Effector memory CD4-positive, alpha-beta T cell (primary cell): ENCODE results near the gene TPX2.

Experiments
- DNase-seq, 3 donors: peaks; one replicate each; pipeline ENCODE4 v3.0.0-alpha.2; 2020
- H3K27ac ChIP-seq: 2 replicates; pipeline ENCODE4 v1.7.0; 2013; ENCODE audit warnings: mild to moderate bottlenecking, low read length, moderate library complexity; ENCODE audit not compliant: insufficient read depth, poor library complexity, severe bottlenecking
- H3K27me3 ChIP-seq: replicated peaks from 2 replicates; pipeline ENCODE4 v1.7.0; 2013; ENCODE audit warnings: mild to moderate bottlenecking, low read length; ENCODE audit not compliant: insufficient read depth, control insufficient read depth, poor library complexity, severe bottlenecking
- H3K36me3 ChIP-seq: 2 replicates; pipeline ENCODE4 v1.7.0; 2013; ENCODE audit warnings: mild to moderate bottlenecking, low read length, moderate library complexity; ENCODE audit not compliant: control insufficient read depth, insufficient read depth
- H3K4me1 ChIP-seq: 2 replicates; pipeline ENCODE4 v1.7.0; 2013; ENCODE audit warnings: low read length, mild to moderate bottlenecking; ENCODE audit not compliant: control insufficient read depth, insufficient read depth, poor library complexity, severe bottlenecking
- H3K4me3 ChIP-seq: 2 replicates; pipeline ENCODE4 v1.7.0; 2013; ENCODE audit warnings: low read length, low read depth, mild to moderate bottlenecking; ENCODE audit not compliant: insufficient read depth, poor library complexity, severe bottlenecking
- H3K9me3 ChIP-seq: 2 replicates; pipeline ENCODE4 v1.7.0; 2013; ENCODE audit warnings: mild to moderate bottlenecking, low read length, moderate library complexity; ENCODE audit not compliant: control insufficient read depth

The TPX2 gene

DNA sequence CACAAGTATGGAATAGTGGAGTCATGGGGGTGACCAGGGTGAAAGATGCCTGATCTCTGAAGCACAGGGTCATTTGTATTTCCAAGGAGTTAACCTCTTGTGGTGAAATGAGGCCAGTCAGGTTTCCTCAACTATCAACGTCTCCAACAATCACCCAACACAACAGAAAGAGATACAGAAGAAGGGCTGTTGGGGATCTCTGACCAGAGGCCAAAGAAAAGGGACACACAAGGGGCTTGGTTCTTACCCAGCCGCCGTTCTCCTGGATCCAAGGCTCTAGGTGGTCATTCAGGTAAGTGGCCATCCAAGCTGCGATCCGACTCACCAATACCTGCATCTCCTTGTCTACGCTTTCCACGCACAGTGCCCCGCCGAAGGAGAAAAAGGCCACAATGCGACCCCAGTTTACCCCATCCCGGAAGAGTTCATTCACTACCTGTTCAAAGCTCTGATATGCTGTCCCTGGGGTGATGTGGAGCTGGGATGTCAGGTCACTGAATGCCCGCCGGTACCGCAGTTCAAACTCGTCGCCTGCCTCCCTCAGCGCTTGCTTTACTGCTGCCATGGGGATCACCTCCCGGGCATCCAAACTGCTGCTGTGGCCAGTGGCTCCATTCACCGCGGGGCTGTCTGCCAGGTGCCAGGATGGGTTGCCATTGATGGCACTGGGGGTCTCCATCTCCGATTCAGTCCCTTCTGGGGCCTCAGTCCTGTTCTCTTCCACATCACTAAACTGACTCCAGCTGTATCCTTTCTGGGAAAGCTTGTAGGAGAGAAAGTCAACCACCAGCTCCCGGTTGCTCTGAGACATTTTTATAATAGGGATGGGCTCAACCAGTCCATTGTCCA, 17.5 kb upstream of the TPX2 start:
- Histone ChIP-seq H3K36me3 (no peaks in the 10 kb centered on the region), H3K9me3 (no peaks in the 10 kb centered on the region), H3K27me3 (no peaks in the 10 kb centered on the region), H3K4me3 (peak overlapping the region; percentile 98), H3K27ac (peak overlapping the region; percentile 97), H3K4me1 (peaks cover 42% of the 10 kb centered on the region)
- DNase-seq: no peak

DNA sequence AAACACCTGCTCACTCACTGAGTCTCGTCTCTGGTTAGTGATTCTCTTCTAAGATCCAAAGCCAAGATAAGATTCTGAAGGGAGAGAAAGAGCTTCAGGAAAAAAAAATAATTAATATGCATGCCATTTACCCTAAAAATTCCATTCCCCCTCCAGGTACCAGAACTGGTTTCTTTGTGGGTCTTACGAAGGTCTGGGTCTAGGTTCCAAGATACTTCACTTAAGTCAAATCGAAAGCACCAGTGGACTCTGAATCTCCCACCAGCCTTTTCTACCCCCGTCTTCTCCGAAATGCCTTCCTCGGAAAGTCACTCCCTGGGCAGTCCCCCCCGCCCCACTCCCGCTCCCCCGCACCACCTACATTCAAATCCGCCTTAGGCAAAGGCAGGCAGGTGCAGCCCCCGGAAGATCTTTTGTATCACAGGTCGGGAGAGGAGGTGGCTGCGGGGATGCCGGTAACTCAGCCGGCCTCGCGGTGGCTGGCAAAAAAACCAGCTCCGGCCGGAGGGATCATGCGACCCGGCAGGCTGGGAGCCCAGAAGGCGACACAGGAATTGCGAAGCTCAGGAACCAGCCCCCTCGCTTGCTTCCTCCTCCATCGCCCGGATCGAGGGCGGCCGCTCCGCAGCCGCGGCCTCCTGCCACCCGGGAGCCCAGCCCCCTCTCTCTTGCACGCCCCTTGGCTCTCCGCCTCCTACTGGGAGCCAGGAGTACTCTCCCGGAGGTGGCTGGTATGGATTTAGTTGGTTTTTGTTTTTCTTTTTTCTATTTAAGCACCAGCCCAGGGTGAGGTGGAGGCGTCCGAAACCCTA, 16.6 kb upstream of the TPX2 start, which contains the start of gene BCL2L1:
BCL2L1 (minus strand) TSS at position 612 of the 812 bp plus-strand sequence. CDS start 650 bp downstream, outside the sequence.
- no peaks in the 10 kb centered on the region for H3K9me3 ChIP-seq
- peak within 1 kb of the TSS; percentile 97 for H3K27ac ChIP-seq
- peak; percentile 34 to 56 (median 47) for DNase-seq
- H3K27me3 ChIP-seq: no peaks in the 10 kb centered on the region
- H3K4me1 ChIP-seq: peaks cover 40% of the 10 kb centered on the region
- peak within 1 kb of the TSS; percentile 98 for H3K4me3 ChIP-seq
- H3K36me3 ChIP-seq: no peaks in the 10 kb centered on the region

DNA sequence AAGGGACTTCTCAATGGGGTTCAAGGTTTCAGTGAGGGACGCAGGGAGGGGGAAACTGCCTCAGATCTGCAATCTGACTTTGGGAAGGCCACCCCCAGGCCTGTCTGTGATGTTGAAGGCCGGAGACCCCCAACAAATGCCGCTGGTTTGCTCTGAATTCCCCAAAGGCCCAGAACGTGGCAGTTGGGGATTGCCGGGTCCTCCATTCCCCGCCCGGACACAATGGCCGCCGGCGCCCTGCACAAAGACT, 16.1 kb upstream of the TPX2 start:
- H3K27me3 ChIP-seq: no peaks in the 10 kb centered on the region
- H3K4me3 ChIP-seq: peak overlapping the region; percentile 98
- H3K4me1 ChIP-seq: peaks cover 35% of the 10 kb centered on the region
- no peaks in the 10 kb centered on the region for H3K9me3 ChIP-seq
- H3K36me3 ChIP-seq: no peaks in the 10 kb centered on the region
- H3K27ac ChIP-seq: peak overlapping the region; percentile 97
- no peak for DNase-seq

DNA sequence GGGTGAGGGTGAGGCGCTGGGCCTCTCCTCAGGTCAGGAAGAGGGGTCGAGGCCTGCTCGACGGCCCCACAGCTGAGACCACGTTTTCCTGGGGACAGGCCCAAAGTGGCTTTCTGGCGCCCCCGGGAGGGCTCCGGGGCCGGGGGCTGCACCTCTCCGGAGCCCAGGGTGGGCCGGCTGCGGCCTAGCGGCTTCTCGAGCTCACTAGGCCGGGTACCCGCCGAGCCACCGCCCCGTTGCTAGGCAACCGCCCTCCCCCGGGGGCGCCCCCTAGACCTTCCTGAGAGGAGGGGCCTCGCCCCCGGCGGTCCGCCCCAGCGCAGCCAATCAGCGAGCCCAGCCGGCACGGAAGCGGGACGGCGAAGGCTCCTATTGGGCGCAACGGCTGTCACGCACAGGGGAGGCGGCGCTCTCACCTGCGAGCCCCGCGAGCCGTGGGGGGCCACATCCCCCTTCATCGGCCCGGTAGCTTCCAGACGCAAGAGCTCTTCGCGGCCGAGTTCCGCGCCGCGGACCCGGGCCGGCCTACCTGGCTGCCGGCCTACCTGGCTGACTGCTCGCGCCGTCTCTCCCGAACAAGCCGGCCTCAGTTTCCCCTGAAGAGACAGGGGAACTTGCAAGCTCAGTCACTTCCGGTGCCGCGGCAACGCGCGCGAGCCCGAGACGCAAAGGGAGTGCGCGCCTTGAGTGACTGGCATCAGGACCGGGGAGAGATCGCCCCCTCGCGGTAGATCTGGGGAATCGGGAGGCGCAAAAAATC, 15.6 kb upstream of the TPX2 start:
- DNase-seq: peak; percentile 96 to 97 (median 96)
- peak overlapping the region; percentile 98 for H3K4me3 ChIP-seq
- H3K27ac ChIP-seq: peak overlapping the region; percentile 97
- no peaks in the 10 kb centered on the region for H3K9me3 ChIP-seq
- H3K36me3 ChIP-seq: no peaks in the 10 kb centered on the region
- H3K27me3 ChIP-seq: no peaks in the 10 kb centered on the region
- H3K4me1 ChIP-seq: peaks cover 33% of the 10 kb centered on the region

DNA sequence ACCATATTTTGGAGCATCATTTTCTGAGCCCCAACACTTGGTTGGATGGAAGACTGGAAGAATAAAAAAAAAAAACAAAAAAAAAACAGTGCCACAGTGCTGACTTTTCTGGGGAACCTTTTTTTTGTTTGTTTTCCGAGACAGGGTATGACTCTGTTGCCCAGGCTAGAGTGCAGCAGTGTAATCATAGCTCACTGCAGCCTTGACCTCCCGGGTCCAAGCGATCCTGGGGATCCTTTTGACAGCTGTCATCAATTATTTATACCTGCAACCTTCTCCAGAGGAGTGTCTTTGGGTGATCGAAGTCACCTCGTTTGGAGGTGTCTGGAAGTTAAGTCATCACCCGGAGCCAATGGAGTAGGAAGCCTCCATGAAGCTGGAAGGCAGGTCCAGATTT, 7.8 kb upstream of the TPX2 start:
- no peak overlapping the region for H3K4me3 ChIP-seq
- no peaks in the 10 kb centered on the region for H3K27me3 ChIP-seq
- no peaks in the 10 kb centered on the region for H3K9me3 ChIP-seq
- H3K36me3 ChIP-seq: no peaks in the 10 kb centered on the region
- no peaks in the 10 kb centered on the region for H3K4me1 ChIP-seq
- DNase-seq: no peak
- H3K27ac ChIP-seq: no peak overlapping the region

DNA sequence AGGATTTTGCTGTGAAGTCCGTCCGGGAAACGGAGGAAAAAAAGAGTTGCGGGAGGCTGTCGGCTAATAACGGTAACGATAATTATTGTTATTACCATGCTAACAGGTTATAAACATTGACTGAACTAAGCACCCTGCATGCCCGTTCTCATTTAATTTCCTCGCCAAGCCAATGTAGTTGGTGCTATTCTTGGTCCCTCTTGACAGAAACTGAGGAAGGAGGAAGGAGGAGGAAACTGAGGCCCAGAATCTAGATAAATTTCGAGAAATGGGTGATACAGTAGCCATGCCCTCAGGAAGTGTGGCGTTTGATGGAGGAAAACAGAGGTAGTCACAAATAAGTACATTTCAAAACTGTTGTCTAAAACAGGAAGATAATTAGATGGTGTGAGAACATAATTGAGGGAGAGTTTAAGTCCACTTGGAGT, 474 bp downstream of the TPX2 start:
- Histone ChIP-seq H3K4me1 (peaks cover 14% of the 10 kb centered on the region), H3K27me3 (no peaks in the 10 kb centered on the region), H3K36me3 (no peaks in the 10 kb centered on the region), H3K4me3 (peak overlapping the region; percentile 66), H3K9me3 (no peaks in the 10 kb centered on the region), H3K27ac (peak overlapping the region; percentile 1)
- no peak for DNase-seq

DNA sequence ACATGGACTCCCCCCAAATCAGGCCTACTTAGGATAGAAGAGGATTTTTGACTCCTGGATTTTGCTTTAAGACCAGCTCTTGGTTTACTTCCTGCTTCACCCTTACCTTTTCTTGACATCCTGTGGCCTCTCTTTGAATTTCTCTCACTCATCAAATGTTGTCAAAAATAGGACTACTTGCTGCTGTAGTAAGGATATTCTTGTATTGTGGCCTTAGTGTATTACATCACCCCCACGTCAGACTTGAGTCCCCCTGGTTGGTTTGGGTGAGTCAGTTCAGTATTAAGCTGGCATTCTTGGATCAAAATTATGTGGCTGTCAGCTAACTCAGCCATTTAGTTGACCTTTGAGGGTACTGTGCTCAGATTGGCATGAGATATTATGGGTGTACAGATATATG, 1.1 kb downstream of the TPX2 start:
- Histone ChIP-seq H3K4me1 (peaks cover 14% of the 10 kb centered on the region), H3K27ac (no peak overlapping the region), H3K27me3 (no peaks in the 10 kb centered on the region), H3K9me3 (no peaks in the 10 kb centered on the region), H3K36me3 (no peaks in the 10 kb centered on the region), H3K4me3 (no peak overlapping the region)
- DNase-seq: no peak

DNA sequence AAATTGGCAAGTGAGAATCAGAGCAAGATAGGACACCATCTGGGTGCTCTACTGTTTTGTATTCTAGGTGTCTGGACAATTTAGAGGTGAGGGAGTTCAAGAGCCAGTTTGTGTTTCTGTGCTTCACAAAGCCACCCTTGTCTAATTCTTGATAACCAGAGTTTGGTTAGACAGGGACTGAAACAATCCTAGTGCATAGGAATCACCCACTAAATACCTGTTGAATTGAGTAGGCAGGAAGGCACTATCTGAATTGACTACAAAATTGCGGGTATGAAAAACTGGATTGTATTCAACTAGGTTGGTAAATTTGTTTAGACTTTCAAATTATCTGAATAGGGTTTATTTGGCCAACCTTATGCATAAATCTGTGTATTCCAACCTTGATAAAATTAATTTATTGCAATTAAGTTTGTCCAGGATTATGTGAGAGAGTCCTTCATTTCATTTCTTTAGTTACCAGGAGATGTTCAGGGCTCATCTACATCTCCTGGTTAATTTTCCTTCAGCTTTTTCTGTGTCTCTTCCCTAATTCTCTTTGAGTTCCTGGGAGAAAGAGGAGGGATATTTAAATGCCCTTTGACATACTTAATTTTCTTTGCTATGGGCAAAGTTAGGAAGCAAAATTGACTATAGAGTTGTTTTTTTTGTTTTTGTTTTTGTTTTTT, 1.7 kb downstream of the TPX2 start:
- H3K4me3 ChIP-seq: no peak overlapping the region
- no peaks in the 10 kb centered on the region for H3K9me3 ChIP-seq
- no peak overlapping the region for H3K27ac ChIP-seq
- peaks cover 14% of the 10 kb centered on the region for H3K4me1 ChIP-seq
- DNase-seq: no peak
- H3K36me3 ChIP-seq: no peaks in the 10 kb centered on the region
- no peaks in the 10 kb centered on the region for H3K27me3 ChIP-seq

DNA sequence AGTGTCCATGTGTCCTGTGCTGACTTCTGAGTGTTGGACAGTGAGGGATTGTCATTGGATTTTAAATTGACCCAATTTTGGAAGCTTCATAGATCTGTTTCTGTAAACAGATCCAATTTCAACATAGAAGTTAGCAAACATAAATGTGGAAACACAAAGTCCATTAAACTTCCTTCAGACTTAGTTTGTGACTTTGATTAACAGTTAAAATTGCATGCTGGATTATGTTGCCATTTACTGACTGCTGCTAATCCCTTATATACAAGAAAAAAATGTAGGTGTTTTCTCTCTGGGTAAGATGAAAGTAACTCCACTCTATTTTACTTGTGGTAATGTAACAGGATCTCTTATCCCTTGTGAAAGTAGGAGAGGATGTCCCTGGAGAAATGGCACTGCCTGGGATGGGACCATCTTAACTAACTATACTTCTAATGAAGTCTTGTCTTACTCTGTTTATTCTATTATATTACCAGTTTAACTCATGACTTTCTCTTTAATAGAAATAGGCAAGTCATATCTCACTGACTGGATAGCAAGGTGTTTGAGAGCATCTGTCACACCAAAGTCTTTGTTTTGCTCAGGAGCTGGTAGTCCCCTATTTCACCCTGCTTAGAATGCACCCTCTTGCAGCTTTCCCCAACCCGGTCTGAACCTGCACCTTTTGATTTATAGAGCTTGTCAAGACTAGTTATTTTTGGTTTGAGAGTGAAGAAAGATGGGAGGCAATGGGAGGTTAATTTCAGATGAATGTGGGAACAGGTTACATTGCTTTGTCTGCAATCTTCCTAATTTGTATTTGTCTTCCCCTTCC, 7.2 kb downstream of the TPX2 start:
- Histone ChIP-seq H3K36me3 (no peaks in the 10 kb centered on the region), H3K4me1 (no peaks in the 10 kb centered on the region), H3K27ac (no peak overlapping the region), H3K9me3 (no peaks in the 10 kb centered on the region), H3K4me3 (no peak overlapping the region), H3K27me3 (no peaks in the 10 kb centered on the region)
- DNase-seq: no peak
